HG03432 (cell line): Measurements from ENCODE around the gene NPIPB9.
"Not testable (repeated sequence)": the region's sequence is repeated elsewhere in the genome, so short reads cannot be mapped to it uniquely, and the experiment has no call there.

Experiments used
- ATAC-seq: cut with Tn5 transposase; IDR thresholded peaks from one replicate; pipeline ENCODE4 v1.9.1; 2021; ENCODE audit warnings: mild to moderate bottlenecking, moderate library complexity; ENCODE audit not compliant: unreplicated experiment

The NPIPB9 gene

DNA sequence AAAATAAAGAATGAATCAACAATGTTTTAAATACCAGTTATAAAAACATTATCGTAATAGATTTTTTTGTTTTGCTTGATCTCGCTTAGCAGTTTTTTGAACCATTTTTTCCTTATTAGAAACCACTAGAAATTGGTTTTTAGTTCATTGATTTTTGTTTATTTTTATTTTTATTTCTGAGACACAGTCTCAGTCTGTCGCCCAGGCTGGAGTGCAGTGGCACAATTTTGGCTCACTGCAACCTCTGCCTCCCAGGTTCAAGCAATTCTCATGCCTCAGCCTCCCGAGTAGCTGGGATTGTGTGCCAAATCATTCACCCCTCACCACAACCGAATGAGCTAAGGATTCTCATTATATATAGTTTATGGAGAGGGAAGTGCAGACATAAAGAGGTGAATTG lies at the start of gene NPIPB9:
TSS of gene NPIPB9 (plus strand) at position 301 of the 400 bp plus-strand sequence.
- ATAC-seq, result not testable (repeated sequence)

DNA sequence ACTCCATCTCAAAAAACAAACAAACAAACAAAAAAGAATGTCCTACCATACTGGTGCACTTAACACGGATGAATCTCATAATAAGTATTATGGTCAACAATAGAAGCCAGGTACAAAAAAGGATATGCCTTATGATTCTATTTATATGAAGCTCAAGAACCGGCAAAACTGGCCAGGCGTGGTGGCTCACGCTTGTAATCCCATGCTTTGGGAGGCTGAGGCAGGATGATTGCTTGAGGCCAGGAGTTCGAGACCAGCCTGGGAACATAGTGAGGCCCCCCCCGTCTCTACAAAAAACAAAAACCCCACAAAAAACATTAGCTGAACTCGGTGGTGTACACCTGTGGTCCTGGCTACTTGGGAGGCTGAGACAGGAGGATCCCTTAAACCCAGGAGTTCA lies 47.3 kb upstream of the NPIPB9 start:
- ATAC-seq, result not testable (repeated sequence)

DNA sequence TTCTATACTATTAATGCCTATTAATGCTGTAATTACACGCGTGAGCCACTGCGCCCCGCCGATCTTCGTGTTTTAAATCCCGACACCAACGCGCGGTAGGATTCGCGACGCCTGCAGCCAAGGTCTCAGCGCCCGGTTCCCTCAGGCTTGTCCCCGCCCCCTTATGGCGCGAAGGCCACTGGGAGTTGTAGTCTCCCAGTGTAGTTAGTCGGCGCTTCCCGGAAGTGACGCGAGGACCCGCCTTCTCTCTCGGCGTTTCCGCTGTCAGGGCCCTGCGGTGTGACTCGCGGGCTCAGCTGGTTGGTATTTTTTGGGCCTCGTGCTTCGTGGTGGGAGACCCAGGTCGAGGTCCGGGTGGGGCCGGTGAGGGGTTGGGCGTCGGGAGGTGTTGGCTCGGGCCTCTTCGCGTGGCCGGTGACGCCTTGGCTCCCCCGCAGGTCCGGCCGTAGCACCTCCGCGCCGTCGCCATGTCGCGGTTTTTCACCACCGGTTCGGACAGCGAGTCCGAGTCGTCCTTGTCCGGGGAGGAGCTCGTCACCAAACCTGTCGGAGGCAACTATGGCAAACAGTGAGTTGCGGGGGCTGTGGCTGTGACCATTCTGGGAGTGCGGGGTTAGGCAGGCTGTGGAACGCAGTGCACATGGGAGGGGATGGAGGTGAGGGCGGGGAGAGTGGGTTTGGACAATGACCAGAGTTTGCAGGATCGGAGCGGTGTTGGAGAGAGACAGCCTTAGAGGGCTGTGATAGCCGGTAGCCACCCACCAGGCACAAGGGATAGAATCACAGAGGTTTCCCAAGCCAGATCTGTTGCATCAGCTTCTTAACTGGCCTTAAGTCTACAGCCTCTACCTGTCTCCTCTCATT lies 40.1 kb upstream of the NPIPB9 start, which contains the start of gene EIF3C:
TSS of gene EIF3C (plus strand) at position 245 of the 864 bp plus-strand sequence. CDS start at position 468, 223 bp downstream.
- ATAC-seq, result peak; percentile 97

DNA sequence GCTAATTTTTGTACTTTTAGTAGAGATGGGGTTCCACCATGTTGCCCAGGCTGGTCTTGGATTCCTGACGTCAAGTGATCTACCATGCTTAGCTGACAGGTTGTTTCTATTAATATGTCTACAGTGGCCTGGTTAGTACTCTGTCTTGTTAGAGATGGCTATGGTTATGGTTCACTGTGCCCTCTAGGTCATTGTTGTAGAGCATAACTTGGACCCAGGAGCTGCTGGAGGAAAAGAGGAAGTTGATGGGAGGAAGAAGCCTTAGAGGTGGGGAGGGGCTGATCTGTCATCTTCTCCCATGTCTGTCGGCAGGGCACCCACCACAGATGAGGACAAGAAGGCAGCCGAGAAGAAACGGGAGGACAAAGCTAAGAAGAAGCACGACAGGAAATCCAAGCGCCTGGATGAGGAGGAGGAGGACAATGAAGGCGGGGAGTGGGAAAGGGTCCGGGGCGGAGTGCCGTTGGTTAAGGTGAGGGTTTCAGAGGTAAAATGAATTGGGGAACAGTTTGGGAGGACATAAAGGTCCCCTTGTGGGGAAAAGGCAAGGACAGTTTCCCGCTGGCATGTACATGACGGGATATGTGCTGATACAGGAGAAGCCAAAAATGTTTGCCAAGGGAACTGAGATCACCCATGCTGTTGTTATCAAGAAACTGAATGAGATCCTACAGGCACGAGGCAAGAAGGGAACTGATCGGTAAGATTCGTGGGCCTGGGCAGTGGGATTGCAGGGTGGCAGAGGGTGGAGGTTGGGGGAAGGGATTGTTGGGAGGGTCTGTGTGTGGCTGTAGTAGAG lies 28.5 kb upstream of the NPIPB9 start:
- ATAC-seq, result not testable (repeated sequence)

DNA sequence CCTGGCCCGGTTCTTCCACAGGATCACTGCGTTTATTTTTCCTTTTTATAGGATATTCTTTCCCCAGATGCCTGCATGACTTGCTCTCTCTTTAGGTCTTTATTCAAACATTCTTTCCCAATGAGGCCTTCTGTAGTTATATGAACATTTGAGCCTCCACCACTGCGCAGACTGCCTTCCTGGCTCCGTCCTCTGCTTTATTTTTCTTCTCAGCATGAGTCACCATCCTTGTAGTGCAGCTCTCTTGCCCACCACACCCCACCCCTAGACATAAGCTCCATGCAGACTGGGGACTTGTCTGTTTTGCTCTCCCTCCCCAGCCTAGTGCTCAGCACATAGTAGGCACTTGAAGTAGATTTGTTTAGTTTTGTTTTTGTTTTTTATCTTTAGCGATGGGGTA lies 20.3 kb upstream of the NPIPB9 start:
- not testable (repeated sequence) for ATAC-seq

DNA sequence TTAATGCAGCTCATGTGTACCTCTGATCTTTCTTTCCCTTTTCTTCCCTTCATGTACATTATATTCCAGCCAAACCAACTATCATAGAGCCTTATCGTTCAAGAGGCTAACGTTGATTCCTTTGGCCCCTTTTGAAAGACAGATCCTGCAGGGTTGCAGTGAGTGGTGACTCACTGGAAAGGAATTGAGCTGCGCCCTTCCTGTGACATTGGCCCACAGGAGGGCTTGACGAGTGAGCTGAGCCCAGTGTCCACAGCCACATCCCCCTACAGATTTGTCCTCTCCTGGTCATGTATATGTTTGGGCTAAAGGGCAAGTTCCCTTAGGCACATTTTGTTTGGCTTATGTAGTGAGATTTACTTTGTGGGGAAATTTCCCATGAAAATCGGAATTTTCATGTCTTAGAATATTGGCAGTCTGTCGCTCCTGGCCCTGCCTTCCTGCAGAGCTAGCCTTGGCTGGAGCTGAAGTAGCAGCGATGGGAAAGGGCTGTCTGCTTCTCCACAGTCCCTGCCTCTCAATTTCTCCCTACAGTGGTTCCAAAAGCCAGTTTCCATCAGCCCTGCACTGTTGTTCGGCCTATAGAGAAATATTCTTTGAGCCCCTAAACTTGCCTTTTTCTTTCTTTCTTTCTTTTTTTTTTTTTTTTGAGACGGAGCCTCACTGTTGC lies 19.0 kb upstream of the NPIPB9 start:
- ATAC-seq, result not testable (repeated sequence)

DNA sequence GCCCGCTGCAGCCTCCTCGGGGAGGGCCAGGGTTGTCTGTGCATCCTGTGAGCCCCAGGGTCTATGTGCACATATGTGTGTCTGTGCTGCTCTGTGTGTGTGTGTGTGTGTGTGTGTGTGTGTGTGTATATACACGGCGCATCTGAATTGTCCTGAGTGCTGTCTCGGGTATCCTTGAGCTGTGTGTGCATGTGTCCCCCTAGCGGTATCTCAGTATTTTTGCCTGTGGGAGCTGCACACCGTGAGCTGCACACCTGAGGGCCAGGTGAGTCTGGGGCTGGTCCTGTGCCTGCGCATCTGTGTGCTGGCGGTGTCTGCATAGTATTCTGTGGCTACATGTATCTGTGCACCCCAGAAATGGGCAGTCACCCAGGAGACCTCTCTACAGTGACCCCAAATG lies 11.8 kb upstream of the NPIPB9 start:
- ATAC-seq, result not testable (repeated sequence)

DNA sequence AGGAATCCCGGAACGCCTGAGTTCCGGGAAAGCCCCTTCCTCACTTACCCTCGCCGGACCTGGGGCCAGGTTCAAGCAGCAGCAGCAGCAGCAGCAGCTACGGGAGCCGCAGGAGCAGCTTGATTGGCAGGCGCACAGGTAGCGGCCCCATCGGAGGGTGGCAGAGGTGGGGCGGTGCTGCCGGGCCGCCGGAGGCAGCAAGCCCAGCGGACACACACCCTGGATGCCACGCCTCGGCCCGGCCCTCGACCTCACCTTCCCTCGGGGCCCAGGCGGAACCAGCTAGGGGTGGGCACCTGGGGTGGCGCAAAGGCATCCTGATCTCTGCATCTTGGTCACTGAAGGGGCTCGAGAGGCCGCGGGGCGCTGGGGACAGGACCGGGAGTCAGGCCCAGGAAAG lies 11.0 kb upstream of the NPIPB9 start:
- ATAC-seq, result not testable (repeated sequence)

DNA sequence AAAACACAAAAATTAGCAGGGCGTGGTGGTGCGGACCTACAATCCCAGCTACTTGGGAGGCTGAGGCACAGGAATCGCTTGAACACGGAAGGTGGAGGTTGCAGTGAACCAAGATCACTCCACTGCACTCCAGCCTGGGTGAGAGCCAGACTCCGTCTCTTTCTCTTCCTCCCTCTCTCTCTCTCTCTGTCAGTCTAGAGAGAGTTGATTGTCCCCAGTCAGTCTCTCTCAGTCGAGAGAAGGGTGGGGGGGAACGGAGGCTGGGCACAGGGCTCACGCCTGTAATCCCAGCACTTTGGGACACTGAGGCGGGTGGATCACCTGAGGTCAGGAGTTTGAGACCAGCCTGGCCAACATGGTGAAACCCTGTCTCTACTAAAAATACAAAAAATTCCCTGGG lies 10.3 kb upstream of the NPIPB9 start:
- ATAC-seq, result not testable (repeated sequence)

DNA sequence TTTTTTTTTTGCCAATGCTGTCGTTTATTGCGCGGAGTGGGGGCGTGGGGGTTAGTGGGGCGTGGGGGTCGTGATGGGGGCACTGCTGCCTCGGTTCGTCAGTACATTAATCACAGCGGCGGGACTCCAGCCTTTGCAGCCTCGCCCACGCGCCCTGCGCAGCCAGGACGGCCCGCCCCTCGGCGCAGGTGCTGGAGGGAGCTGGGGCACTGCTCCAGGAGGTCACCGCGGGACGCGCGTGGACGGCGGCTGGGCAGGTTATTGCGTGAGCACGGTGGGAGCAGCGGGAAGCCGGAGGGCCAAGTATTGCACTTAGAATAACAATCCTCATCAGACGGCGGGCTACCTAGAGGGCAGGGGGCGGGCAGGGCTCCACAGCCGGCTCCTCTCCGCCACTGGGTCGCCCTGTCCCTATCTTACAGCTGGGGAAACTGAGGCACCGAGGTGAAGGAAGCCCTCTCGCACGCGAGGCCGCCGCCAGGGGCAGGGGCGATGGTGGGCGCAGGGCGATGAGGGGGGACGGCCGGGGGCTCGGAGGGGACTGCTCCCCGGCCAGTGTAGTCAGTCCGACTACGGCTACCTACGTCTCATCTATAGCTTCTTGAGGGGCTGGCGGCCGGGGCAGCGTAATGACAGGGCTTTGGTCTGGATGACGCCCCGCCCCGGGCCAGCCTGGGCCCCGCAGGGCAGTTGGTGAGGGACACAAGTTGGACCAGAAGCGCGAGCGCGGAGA lies 4.8 kb upstream of the NPIPB9 start:
- not testable (repeated sequence) for ATAC-seq

DNA sequence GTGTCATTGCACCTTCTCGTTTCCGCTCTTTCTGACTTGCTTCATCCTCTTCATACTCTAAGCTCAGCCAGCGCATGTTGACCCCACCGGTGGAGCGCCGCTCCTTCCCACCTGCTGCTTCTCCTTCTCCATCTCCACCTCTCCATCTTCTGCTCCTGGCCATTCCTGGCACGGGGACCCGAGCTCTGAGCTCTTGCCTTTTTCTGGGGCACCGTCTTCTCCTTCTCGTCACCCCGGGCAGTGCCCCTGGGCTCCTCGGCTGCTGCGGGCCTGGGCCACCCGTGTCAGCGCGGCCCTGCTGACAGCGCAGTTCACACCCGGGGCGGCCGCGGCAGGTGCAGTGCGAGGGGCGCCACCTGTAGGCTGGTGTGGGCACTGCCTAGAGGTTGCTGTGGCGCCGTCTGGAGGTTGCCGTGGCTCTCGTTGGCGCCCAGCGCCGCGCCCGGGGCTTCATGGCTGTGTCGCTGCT lies 1.6 kb upstream of the NPIPB9 start:
- ATAC-seq, result peak; percentile 94

DNA sequence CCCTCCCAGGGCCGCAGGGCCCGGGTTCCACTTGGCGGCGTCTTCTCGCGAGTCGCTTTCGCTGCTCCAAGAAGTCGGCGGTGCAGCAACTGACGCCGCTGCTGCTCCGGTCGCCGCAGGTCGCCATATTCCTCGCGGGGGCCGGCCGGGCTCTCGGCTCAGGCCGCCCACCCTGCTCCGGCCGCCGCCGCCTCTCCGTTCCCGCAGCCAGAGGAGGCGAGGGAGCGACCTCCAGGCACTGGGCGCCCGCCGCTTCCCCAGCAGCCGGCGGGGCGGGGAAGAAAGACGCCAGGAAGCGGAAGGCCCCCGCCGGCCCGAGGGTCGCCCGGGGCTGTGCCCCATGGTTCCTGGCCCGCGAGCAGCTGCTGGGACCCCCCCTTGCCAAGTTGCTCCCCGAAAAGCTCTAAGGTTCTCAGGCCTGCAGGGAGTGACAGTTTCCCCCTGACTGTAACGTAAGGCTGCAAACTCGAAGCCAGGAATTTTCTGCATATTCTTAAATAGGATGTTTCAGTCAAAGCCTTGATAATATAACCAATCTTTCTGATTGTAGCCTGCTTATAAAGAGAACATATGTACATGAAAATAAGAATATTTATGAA lies 1.0 kb upstream of the NPIPB9 start:
- peak; percentile 51 for ATAC-seq

DNA sequence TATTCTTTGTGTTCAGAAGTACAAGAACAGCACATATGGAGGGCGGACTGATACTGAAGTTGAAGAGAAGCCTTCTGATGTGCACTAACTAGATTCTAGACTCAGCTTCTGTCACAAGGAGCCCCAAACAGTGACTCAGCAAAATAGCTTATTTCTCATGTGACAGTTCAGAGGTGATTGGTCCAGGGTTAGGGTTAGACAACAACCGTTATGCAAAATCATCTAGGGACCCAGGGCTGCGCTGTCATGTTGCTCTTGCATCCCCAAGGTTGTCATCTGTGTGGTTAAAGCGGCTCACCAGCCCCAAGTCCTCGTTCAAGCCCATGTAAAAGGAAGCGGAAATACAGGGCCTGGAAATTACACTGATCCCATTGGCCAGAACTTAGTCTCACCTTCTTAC lies 30.1 kb downstream of the NPIPB9 start:
- ATAC-seq, result not testable (repeated sequence)

DNA sequence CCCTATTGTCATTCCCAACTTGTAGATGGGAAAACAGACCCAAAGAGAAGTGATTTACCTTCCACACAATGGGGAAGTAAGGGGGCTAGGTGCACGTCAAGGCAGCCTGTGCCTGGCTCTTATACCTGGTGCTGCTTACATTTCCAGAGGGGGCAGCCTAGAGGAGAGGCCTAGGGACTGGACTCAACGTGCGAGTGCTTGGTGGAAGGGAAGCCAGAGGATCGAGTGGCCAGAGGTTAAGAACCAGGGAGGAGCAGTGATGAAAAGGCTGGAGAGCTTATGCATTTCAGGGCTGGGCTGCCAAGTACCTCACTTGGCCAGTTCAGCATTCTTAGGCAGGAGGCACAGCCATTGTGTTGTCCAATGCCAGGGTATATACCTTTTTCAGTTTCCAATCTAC lies 30.8 kb downstream of the NPIPB9 start:
- ATAC-seq, result not testable (repeated sequence)

DNA sequence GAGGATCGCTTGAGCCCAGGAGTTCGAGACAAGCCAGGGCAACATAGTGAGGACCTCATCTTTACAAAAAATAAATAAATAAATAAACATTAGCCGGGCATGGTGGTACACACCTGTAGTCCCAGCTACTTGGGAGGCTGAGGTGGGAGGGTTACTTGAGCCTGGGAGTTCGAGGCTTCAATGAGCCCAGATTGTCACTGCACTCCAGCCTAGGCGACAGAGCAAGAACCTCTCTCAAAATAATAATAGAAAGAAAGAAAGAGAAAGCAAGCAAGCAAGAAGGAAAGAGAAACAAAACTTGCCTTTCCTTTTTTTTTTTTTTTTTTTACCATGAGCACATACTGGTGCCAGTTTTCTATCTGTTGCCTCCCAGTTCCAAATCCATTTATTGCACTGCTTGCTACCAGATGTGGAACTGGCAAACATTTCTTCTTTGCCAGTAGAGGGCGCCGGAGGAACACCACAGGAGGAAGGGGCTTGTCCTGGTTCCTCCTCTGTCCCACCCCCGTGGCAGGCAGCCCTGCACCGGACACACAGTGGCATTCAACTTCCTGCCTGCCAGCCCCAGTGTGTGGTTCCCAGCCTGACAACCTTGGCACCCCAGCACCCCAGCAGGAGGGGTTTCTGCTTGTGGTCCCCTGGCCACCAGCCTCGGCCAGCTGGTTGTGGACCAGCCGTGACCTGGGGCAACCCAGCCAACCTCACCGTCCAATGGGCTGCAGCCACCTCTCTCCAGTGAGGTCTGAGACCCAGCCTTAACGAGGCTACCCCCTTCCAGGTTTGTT lies 50.8 kb downstream of the NPIPB9 start:
- not testable (repeated sequence) for ATAC-seq

DNA sequence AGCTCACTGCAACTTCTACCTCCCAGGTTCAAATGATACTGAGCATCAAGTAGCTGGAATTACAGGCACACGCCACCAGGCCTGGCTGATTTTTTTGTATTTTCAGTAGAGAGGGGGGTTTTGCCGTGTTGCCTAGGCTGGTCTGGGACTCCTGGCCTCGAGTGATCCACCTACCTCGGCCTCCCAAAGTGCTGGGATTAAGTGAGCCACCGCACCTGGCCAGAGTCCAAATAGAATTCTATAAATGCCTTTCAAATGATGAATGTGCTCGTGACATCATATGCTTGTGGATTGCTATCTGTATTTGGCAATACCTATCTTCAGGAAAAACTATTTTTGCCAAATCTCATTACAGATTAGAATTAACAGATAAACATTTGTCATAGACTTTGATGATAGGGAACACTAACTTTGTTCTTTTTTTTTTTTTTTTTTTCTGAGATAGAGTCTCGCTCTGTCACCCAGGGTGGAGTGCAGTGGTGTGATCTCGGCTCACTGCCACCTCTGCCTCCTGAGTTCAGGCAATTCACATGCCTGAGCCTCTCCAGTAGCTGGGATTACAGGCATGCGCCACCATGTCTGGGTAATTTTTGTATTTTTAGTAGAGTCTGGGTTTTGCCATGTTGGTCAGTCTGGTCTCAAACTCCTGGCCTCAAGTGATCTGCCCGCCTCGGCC lies 56.0 kb downstream of the NPIPB9 start:
- ATAC-seq, result not testable (repeated sequence)

DNA sequence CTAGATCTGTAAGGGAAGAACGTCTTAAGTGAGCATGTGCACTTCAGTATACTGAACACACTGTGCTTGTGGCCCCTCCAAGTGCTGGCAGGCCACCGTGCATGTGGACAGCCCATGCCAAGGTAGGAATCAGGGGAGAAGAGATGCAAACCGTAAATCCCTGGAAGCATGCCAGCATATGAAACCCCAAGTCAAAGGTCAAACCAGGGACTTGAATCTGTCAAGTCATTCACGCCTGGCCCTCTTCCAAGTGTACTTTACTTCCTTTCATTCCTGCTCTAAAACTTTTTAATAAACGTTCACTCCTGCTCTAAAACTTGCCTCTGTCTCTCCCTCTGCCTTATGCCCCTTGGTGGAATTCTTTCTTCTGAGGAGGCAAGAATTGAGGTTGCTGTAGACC lies 68.4 kb downstream of the NPIPB9 start:
- no peak for ATAC-seq

DNA sequence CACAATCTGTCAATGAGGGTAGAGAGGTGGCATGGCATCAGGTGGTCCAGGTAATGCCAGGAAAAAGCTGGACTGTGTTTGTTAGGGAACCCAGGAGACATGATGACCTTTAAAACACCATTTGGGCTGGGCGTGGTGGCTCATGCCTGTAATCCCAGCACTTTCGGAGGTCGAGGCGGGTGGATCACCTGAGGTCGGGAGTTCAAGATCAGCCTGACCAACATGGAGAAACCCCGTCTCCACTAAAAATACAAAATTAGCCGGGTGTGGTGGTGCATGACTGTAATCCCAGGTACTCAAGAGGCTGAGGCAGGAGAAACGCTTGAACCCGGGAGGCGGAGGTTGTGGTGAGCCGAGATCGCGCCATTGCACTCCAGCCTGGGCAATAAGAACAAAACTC lies 69.0 kb downstream of the NPIPB9 start:
- not testable (repeated sequence) for ATAC-seq
